ENCODE data around the gene CNTN5.

CNTN5 gene

GRCh38 chr11:100008417-100008816 lies 987.7 kb downstream of the CNTN5 start:
- intact Hi-C loops (cut with DNase I), result no loop called here

GRCh38 chr11:100009728-100010127 lies 989.0 kb downstream of the CNTN5 start:
- intact Hi-C loops (cut with DNase I), result no loop called here
- DNase-seq, result no peak

More at GRCh38 chr11:100008417-100008816, 987.7 kb downstream of the CNTN5 start:
- DNase-seq, result no peak

GRCh38 chr11:100010393-100010792 lies 989.6 kb downstream of the CNTN5 start:
- intact Hi-C loops (cut with DNase I), result no loop called here
- DNase-seq, result no peak

- intact Hi-C loops (cut with DNase I), result no loop called here
- DNase-seq, result no peak
These were observed 990.9 kb downstream of the CNTN5 start for GRCh38 chr11:100011697-100012096.

- no peak for DNase-seq
- intact Hi-C loops (cut with DNase I), result no loop called here
These were observed 992.3 kb downstream of the CNTN5 start for GRCh38 chr11:100013011-100013410.

- no peak for DNase-seq
- intact Hi-C loops (cut with DNase I), result no loop called here
These were observed 1011.2 kb downstream of the CNTN5 start for GRCh38 chr11:100031973-100032372.

GRCh38 chr11:100061006-100061405 lies 1040.3 kb downstream of the CNTN5 start:
- no peak for DNase-seq
- intact Hi-C loops (cut with DNase I), result no loop called here

- intact Hi-C loops (cut with DNase I), result no loop called here
These were observed 1045.7 kb downstream of the CNTN5 start for GRCh38 chr11:100066399-100066798.

GRCh38 chr11:100068116-100068515 lies 1047.4 kb downstream of the CNTN5 start:
- DNase-seq, result no peak
- intact Hi-C loops (cut with DNase I), result no loop called here

More at GRCh38 chr11:100066399-100066798, 1045.7 kb downstream of the CNTN5 start:
- DNase-seq, result no peak

- DNase-seq, result no peak
- intact Hi-C loops (cut with DNase I), result no loop called here
These were observed 1051.4 kb downstream of the CNTN5 start for GRCh38 chr11:100072131-100072530.

- intact Hi-C loops (cut with DNase I), result no loop called here
- DNase-seq, result no peak
These were observed 1059.6 kb downstream of the CNTN5 start for GRCh38 chr11:100080381-100080780.

GRCh38 chr11:100080821-100081220 lies 1060.1 kb downstream of the CNTN5 start:
- intact Hi-C loops (cut with DNase I), result no loop called here
- DNase-seq, result no peak

GRCh38 chr11:100093698-100094097 lies 1072.9 kb downstream of the CNTN5 start:
- intact Hi-C loops (cut with DNase I), result no loop called here
- no peak for DNase-seq

GRCh38 chr11:100094121-100094865 lies 1073.5 kb downstream of the CNTN5 start:
- no peak for DNase-seq
- intact Hi-C loops (cut with DNase I), result no loop called here

- intact Hi-C loops (cut with DNase I), result no loop called here
- DNase-seq, result no peak
These were observed 1075.1 kb downstream of the CNTN5 start for GRCh38 chr11:100095809-100096208.

GRCh38 chr11:100098560-100098959 lies 1077.8 kb downstream of the CNTN5 start:
- intact Hi-C loops (cut with DNase I), result no loop called here
- DNase-seq, result no peak

- intact Hi-C loops (cut with DNase I), result no loop called here
- no peak for DNase-seq
These were observed 1084.7 kb downstream of the CNTN5 start for GRCh38 chr11:100105255-100105981.

- intact Hi-C loops (cut with DNase I), result no loop called here
- no peak for DNase-seq
These were observed 1085.2 kb downstream of the CNTN5 start for GRCh38 chr11:100105982-100106358.

- DNase-seq, result no peak
- intact Hi-C loops (cut with DNase I), result no loop called here
These were observed 1098.4 kb downstream of the CNTN5 start for GRCh38 chr11:100119176-100119575.

- no peak for DNase-seq
- intact Hi-C loops (cut with DNase I), result no loop called here
These were observed 1112.4 kb downstream of the CNTN5 start for GRCh38 chr11:100133114-100133513.

GRCh38 chr11:100141201-100141600 lies 1120.5 kb downstream of the CNTN5 start:
- intact Hi-C loops (cut with DNase I), result no loop called here
- no peak for DNase-seq

GRCh38 chr11:100151944-100152343 lies 1131.2 kb downstream of the CNTN5 start:
- intact Hi-C loops (cut with DNase I), result no loop called here

More at GRCh38 chr11:100151944-100152343, 1131.2 kb downstream of the CNTN5 start:
- DNase-seq, result no peak

Data from posterior cingulate gyrus (tissue), 11 donors.